Measurements from ENCODE around the gene GREM2.

DNA sequence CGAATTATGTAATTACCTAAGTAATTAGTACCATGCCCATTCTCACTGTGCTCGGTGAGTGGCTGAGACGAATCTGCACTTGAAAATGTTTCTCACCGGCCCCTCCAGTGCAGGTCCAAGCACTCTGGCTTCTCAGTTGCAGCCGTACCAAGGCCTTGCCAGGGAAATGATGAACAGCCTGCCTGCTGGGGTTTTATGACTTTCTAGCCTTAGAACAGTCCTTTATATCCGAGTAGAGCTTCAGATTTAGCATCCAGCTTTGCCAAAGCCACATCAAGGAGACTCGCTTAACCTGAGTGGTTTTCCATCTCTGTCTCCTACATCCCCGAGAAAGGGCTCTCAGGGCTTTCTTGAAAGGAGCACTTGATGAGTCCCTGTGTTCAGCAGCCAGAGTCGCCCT, 83.4 kb downstream of the GREM2 start:
- TF ChIP-seq, protein P1, sequence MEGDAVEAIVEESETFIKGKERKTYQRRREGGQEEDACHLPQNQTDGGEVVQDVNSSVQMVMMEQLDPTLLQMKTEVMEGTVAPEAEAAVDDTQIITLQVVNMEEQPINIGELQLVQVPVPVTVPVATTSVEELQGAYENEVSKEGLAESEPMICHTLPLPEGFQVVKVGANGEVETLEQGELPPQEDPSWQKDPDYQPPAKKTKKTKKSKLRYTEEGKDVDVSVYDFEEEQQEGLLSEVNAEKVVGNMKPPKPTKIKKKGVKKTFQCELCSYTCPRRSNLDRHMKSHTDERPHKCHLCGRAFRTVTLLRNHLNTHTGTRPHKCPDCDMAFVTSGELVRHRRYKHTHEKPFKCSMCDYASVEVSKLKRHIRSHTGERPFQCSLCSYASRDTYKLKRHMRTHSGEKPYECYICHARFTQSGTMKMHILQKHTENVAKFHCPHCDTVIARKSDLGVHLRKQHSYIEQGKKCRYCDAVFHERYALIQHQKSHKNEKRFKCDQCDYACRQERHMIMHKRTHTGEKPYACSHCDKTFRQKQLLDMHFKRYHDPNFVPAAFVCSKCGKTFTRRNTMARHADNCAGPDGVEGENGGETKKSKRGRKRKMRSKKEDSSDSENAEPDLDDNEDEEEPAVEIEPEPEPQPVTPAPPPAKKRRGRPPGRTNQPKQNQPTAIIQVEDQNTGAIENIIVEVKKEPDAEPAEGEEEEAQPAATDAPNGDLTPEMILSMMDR (IDR thresholded peaks at IDR 0.05) = no peak
- no peak for TF ChIP-seq POLR2A (IDR thresholded peaks at IDR 0.05)

Data from prostate gland (tissue), 2 donors.